ENCODE results near the gene KIF1B.
"Not testable (repeated sequence)": the region's sequence is repeated elsewhere in the genome, so short reads cannot be mapped to it uniquely, and the experiment has no call there.

Gene KIF1B

DNA sequence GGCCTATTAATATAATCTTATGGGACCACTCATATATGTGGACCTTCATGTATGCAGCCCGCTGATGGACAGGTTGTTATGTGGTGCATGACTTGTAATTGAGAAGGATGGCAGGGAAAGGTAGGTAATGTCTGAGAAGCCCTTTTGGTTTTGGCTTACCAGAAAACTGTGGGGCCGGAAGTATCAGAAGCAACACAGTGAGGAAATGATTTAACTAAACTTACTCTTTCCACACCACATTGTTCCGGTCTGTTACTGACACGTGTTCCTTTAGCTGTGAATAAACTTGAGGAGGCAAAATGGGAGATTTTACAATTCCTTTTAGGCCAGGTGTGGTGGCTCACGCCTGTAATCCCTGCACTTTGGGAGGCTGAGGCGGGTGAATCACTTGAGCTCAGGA lies 32.4 kb downstream of the KIF1B start:
- no peak for DNase-seq

- DNase-seq, result no peak
Measured at GRCh38 chr1:10245674-10246073, 35.3 kb downstream of the KIF1B start.

GRCh38 chr1:10249808-10250457 lies 39.6 kb downstream of the KIF1B start:
- no peak for DNase-seq

DNA sequence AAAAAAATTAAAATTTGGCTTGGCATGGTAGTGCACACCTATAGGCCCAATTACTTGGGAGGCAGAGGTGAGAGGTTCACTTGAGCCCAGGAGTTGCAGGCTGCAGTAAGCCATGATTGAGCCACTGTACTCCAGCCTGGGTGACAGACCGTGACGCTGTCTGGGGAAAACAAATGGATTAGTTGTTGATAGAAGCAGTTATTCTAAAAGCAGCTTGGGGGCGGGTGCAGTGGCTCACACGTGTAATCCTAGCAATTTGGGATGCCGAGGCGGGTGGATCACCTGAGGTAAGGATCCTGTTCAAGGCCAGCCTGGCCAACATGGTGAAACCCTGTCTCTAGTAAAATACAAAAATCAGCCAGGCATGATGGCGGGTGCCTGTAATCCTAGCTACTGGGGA lies 40.3 kb downstream of the KIF1B start:
- peak; percentile 41 for DNase-seq

- not testable (repeated sequence) for DNase-seq
Measured at GRCh38 chr1:10251325-10252108, 41.1 kb downstream of the KIF1B start.

GRCh38 chr1:10252508-10252907 lies 42.1 kb downstream of the KIF1B start:
- DNase-seq, result no peak

DNA sequence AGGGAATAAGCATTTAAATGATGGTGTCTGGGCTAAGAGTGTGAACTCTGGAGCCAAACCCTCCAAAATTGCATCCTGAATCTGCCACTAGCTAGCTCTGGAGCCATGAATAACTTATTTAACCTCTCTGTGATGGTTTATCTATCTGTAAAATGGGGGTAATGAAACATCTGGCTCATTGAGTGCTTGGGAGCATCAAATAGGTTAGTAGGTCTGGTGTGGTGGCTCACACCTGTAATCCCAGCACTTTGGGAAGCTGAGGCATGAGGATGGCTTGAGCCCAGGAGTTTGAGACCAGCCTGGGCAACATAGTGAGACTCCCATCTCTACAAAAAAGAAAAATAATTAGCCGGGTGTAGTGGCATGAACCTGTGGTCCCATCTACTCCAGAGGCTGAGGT lies 42.8 kb downstream of the KIF1B start:
- no peak for DNase-seq

DNA sequence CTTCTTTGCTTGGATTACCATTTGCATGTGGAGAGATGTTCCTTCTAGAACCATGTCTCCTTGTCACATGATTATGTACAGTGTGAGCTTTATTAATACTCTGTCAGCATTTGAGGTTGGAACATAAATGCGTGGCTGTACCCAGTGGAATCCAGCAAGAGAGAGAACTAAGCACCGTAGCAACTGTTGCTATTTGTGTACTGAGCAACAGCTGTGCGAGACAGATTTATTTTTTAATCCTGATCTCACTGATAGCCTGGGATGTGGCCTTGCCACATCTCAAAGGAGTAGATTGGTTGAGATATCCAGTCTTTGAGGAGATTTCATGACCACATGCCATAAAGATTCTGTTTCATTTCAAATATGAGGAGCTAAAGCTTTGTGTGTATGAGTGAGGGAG lies 43.4 kb downstream of the KIF1B start:
- DNase-seq, result no peak

DNA sequence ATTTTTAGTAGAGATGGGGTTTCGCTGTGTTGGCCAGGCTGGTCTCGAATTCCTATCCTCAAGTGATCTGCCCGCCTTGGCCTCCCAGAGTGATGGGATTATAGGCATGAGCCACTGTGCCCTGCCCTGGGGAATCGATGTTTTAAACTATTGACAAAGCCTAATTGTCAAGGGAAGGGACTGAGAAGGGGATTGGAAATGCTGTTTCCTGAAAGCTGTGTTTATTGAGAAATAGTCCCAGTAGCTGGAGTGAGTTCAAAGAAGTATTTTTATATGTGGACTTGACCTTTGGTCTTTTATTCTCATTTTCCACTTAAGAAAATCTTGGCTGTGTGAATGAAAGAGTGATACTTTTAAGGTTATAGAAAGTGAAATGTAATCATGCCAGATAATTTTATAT lies 47.5 kb downstream of the KIF1B start:
- no peak for DNase-seq

DNA sequence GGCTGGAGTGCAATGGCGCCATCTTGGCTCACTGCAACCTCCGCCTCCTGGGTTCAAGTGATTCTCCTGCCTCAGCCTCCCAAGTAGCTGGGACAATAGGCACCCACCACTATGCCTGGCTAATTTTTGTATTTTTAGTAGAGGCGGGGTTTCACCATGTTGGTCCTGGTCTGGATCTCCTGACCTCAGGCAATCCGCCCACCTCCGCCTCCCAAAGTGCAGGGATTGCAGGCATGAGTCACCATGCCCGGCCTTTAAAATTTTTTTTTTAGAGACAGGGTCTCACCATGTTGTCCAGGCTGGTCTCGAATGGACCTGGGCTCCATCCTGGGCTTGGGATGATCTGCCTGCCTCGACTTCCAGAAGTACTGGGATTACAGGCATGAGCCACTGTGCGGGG lies 49.2 kb downstream of the KIF1B start:
- DNase-seq, result not testable (repeated sequence)

- DNase-seq, result no peak
Measured at GRCh38 chr1:10263450-10264082, 53.2 kb downstream of the KIF1B start.

- no peak for DNase-seq
Measured at GRCh38 chr1:10265027-10265426, 54.7 kb downstream of the KIF1B start.

DNA sequence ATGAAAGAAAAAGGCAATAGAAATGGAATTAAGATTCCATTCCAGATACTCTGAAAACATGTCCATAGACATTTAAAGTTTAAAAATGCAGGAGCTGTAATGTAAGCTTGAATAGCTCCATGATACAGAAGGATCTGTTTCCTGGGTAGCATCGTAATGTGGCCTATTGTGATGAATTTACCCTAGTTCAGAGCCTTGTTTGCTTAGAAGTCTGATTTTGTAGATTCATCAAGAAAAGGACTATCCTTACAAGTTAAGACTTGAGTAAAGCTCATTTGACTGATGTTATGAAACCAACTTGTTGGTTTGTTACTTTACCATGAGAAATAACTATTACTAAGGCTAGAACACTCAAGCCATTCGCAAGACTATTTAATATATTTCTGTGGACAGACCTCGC lies 55.5 kb downstream of the KIF1B start:
- no peak for DNase-seq

DNA sequence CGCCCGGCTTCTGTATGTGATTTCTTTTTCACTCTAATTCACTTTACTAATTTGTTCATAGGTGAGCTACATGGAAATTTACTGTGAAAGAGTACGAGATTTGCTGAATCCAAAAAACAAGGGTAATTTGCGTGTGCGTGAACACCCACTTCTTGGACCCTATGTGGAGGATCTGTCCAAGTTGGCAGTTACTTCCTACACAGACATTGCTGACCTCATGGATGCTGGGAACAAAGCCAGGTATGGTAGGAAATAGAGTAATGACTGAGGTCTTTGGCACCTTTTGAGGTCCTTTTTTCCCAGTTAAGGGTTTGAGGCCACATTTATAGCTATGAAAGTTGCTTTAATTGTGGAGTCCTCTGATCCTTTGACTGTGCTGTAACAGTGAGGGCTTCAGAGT lies 56.9 kb downstream of the KIF1B start:
- DNase-seq, result no peak

DNA sequence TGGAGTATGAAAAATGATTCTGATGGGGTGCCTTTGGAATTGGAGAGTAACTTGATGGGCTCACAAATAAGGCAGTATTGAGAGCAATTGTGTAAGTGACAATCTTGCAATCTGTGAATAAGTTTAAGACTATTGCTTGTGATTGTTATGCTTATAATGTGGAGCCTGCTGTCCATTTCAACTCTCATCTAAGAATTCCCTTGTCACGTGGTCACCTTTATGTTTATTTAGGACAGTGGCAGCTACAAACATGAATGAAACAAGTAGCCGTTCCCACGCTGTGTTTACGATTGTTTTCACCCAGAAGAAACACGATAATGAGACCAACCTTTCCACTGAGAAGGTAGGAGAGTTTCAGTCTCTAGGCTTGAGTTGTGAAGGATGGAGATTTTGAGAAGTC lies 57.6 kb downstream of the KIF1B start:
- no peak for DNase-seq

GRCh38 chr1:10271090-10271489 lies 60.7 kb downstream of the KIF1B start:
- no peak for DNase-seq

DNA sequence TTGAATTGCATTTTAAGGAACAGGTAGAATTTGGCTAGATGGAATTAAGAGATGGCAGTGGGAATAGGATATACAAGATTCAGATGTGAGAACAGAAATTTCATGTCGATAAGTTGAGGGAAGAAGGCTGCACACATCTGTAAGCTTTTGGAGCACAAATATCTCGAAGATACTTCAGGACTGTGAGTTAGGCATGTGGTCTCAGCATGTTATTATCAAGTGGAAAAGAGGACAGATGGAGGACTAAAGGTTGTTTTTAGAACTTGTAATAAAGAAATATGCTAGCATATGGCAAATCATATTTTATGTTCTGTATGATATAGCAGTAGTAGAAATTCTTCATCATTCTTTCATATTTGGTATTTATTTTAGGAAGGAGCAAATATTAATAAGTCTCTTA lies 61.5 kb downstream of the KIF1B start:
- no peak for DNase-seq

- no peak for DNase-seq
Measured at GRCh38 chr1:10272274-10272673, 61.9 kb downstream of the KIF1B start.

DNA sequence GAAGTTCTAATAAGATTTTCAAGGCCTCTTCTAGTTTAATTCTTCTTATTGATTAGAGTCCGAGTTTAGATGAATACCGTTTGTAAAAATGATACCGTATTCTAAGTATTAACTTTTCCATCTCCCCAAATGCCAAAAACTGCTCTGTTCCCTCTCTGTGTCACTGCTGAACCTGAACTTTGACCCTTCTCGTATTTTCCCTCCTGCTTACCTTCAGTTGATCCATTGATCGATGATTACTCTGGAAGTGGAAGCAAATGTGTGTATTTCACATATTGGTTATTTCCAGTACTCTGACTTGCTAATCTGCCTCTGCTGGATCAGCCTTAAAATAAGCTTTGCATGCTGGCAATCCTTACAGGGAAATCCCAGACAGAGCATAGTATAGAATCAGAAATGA lies 68.5 kb downstream of the KIF1B start:
- no peak for DNase-seq

GRCh38 chr1:10280439-10281350 lies 70.3 kb downstream of the KIF1B start:
- no peak for DNase-seq

DNA sequence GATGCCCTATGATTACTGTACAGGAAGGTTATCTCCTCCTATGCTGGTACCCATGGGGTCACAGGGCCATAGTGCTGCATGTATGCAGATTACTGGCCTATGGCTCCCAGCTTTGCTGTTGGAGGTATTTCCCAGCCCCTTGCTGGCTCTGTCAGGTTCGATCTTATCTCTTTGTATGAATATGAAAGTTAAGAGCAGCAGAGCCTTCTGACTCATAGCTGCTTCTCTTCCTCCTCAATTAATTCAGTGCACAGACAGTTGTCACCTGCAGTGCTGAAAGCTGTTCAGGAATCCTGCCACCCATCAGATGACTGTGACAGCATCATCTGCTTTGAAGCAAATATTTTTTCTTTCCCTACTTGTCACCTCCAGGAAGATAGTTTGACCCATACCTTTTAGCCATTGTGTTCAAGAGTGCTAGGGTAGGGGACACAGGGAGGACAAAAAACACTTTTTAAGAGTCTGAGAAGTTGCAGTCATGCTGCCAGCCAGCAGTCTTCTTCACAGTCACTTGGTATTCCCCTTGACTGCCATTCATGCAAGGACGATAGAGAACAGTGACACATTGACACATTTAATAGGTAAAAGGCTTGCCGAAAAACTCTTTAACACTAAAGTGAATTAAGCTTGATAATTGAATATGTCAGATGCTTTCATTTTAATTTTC lies 73.1 kb downstream of the KIF1B start:
- no peak for DNase-seq

GRCh38 chr1:10286244-10286643 lies 75.9 kb downstream of the KIF1B start:
- no peak for DNase-seq

Measured in NCI-H510A (cell line).